WTC11 (cell line): ENCODE measurements around the gene RCC2. TPM values are rescaled to one million over a fixed set of nuclear protein-coding genes. Genes with fewer than 3 reads are reported as not detected.

Experiments used
- ATAC-seq: fragments of 200-7000 bp; cut with Tn5 transposase; 2 replicates; pipeline ENCODE4 v1.10.0; 2021; ENCODE audit warnings: mild to moderate bottlenecking, moderate library complexity
- CTCF ChIA-PET: fragments of 300-600 bp; sonication (Branson Sonifier 250); formaldehyde crosslinking; loops from one replicate; lab custom pipeline; 2021; ENCODE audit warnings: antibody characterized with exemption; lab: Charles Lee
- POLR2A ChIA-PET: fragments of 350-600 bp; sonication (Branson Sonifier 250); formaldehyde crosslinking; loops from one replicate; lab custom pipeline; 2021; ENCODE audit warnings: antibody characterized with exemption; lab: Charles Lee
- DNase-seq: peaks from one replicate; pipeline ENCODE4 v3.0.0; 2021; ENCODE audit warnings: low spot score
- H3K27ac Mint-ChIP-seq: 2 replicates; pipeline ENCODE4 v1.8.0; 2021; ENCODE audit warnings: mixed read lengths
- H3K27me3 Mint-ChIP-seq: 2 replicates; pipeline ENCODE4 v1.8.0; 2021; ENCODE audit warnings: low read depth, mild to moderate bottlenecking, moderate library complexity, mixed read lengths
- H3K36me3 Mint-ChIP-seq: 2 replicates; pipeline ENCODE4 v1.8.0; 2021; ENCODE audit warnings: mixed read lengths
- H3K4me1 Mint-ChIP-seq: 2 replicates; pipeline ENCODE4 v1.8.0; 2022; ENCODE audit warnings: mixed read lengths
- H3K4me3 Mint-ChIP-seq: 2 replicates; pipeline ENCODE4 v1.8.0; 2021; ENCODE audit warnings: mild to moderate bottlenecking, moderate library complexity, mixed read lengths
- H3K9me3 Mint-ChIP-seq: 2 replicates; pipeline ENCODE4 v1.8.0; 2021; ENCODE audit warnings: mixed read lengths
- ATF1 ChIP-seq: sonication (generic); formaldehyde crosslinking; IDR thresholded peaks from 2 replicates; pipeline ENCODE4 v1.8.1; 2023; ENCODE audit warnings: mild to moderate bottlenecking, moderate library complexity, missing genetic modification reagents
- CBFB ChIP-seq: sonication (generic); formaldehyde crosslinking; IDR thresholded peaks from 2 replicates; pipeline ENCODE4 v1.8.1; 2022; ENCODE audit warnings: mild to moderate bottlenecking, low read depth, missing genetic modification reagents
- EMX1 ChIP-seq: fragments of 250-450 bp; sonication (Bioruptor Pico); IDR thresholded peaks from 2 replicates; pipeline ENCODE4 v1.8.0; 2021; ENCODE audit warnings: mild to moderate bottlenecking
- FOXP1 ChIP-seq: sonication (generic); formaldehyde crosslinking; IDR thresholded peaks from 2 replicates; pipeline ENCODE4 v1.8.0; 2022; ENCODE audit warnings: missing genetic modification reagents, mild to moderate bottlenecking, moderate library complexity, borderline replicate concordance
- GABPB1 ChIP-seq: sonication (generic); formaldehyde crosslinking; IDR thresholded peaks from 2 replicates; pipeline ENCODE4 v1.8.1; 2023; ENCODE audit warnings: mild to moderate bottlenecking, missing genetic modification reagents
- IRF2 ChIP-seq: sonication (generic); formaldehyde crosslinking; IDR thresholded peaks from 2 replicates; pipeline ENCODE4 v1.8.0; 2022; ENCODE audit warnings: low read depth, missing genetic modification reagents, borderline replicate concordance
- KAT7 ChIP-seq: sonication (generic); formaldehyde crosslinking; IDR thresholded peaks from 2 replicates; pipeline ENCODE4 v1.8.1; 2023; ENCODE audit warnings: missing genetic modification reagents, mild to moderate bottlenecking, borderline replicate concordance
- NFATC4 ChIP-seq: fragments of 250-450 bp; sonication (Bioruptor Pico); IDR thresholded peaks from 2 replicates; pipeline ENCODE4 v1.9.0; 2021; ENCODE audit warnings: mild to moderate bottlenecking
- NFE2L1 ChIP-seq: sonication (generic); formaldehyde crosslinking; IDR thresholded peaks from 2 replicates; pipeline ENCODE4 v1.8.1; 2023; ENCODE audit warnings: missing genetic modification reagents
- NR3C1 ChIP-seq: sonication (generic); formaldehyde crosslinking; conservative IDR thresholded peaks from 2 replicates; pipeline ENCODE4 v1.8.1; 2023; ENCODE audit warnings: low read depth, mild to moderate bottlenecking, missing genetic modification reagents
- SOX15 ChIP-seq: fragments of 250-450 bp; sonication (Bioruptor Pico); IDR thresholded peaks from 2 replicates; pipeline ENCODE4 v1.9.0; 2021; ENCODE audit warnings: mild to moderate bottlenecking
- TEAD1 ChIP-seq: sonication (generic); formaldehyde crosslinking; IDR thresholded peaks from 2 replicates; pipeline ENCODE4 v1.8.0; 2022; ENCODE audit warnings: mild to moderate bottlenecking, missing genetic modification reagents
- ZBTB21 ChIP-seq: sonication (generic); formaldehyde crosslinking; IDR thresholded peaks from 2 replicates; pipeline ENCODE4 v1.8.1; 2023; ENCODE audit warnings: mild to moderate bottlenecking, missing genetic modification reagents, borderline replicate concordance
- ZNF121 ChIP-seq: sonication (generic); formaldehyde crosslinking; IDR thresholded peaks from 2 replicates; pipeline ENCODE4 v1.8.0; 2023; ENCODE audit warnings: missing genetic modification reagents
- ZNF219 ChIP-seq: sonication (generic); formaldehyde crosslinking; IDR thresholded peaks from 2 replicates; pipeline ENCODE4 v1.8.0; 2023; ENCODE audit warnings: missing genetic modification reagents, mild to moderate bottlenecking, borderline replicate concordance
- ZNF317 ChIP-seq: sonication (generic); formaldehyde crosslinking; IDR thresholded peaks from 2 replicates; pipeline ENCODE4 v1.8.1; 2023; ENCODE audit warnings: low read depth, mild to moderate bottlenecking, moderate library complexity, missing genetic modification reagents, borderline replicate concordance
- ZNF416 ChIP-seq: fragments of 250-450 bp; sonication (Bioruptor Pico); IDR thresholded peaks from 2 replicates; pipeline ENCODE4 v1.9.0; 2021; ENCODE audit warnings: mild to moderate bottlenecking, inconsistent platforms
- total RNA-seq: library from RNA; stranded (reverse); gene quantifications from 3 replicates; pipeline ENCODE4 v1.2.3, GENCODE V29; 2021
- TF ChIP-seq, protein P1 (sequence below): sonication (generic); formaldehyde crosslinking; IDR thresholded peaks from 2 replicates; pipeline ENCODE4 v1.8.0; 2022; ENCODE audit warnings: mild to moderate bottlenecking, missing genetic modification reagents
- TF ChIP-seq, protein P2 (sequence below): fragments of 250-450 bp; sonication (Bioruptor Pico); IDR thresholded peaks from 2 replicates; pipeline ENCODE4 v1.9.0; 2021; ENCODE audit warnings: mild to moderate bottlenecking
- TF ChIP-seq, protein P3 (sequence below): sonication (generic); formaldehyde crosslinking; IDR thresholded peaks from 2 replicates; pipeline ENCODE4 v1.8.0; 2022; ENCODE audit warnings: missing genetic modification reagents
- TF ChIP-seq, protein P4 (sequence below): fragments of 250-450 bp; sonication (Bioruptor Pico); IDR thresholded peaks from 2 replicates; pipeline ENCODE4 v1.9.0; 2021; ENCODE audit warnings: moderate library complexity, mild to moderate bottlenecking, inconsistent platforms, borderline replicate concordance
- TF ChIP-seq, protein P5 (sequence below): fragments of 250-450 bp; sonication (Bioruptor Pico); conservative IDR thresholded peaks from 2 replicates; pipeline ENCODE4 v1.9.0; 2021; ENCODE audit warnings: mild to moderate bottlenecking
- TF ChIP-seq, protein P6 (sequence below): sonication (generic); formaldehyde crosslinking; IDR thresholded peaks from 2 replicates; pipeline ENCODE4 v1.8.1; 2022; ENCODE audit warnings: low read depth, mild to moderate bottlenecking, moderate library complexity, missing genetic modification reagents, borderline replicate concordance

RCC2 gene
- total RNA-seq, 1 experiment from 2014 or later, result 377 TPM

DNA sequence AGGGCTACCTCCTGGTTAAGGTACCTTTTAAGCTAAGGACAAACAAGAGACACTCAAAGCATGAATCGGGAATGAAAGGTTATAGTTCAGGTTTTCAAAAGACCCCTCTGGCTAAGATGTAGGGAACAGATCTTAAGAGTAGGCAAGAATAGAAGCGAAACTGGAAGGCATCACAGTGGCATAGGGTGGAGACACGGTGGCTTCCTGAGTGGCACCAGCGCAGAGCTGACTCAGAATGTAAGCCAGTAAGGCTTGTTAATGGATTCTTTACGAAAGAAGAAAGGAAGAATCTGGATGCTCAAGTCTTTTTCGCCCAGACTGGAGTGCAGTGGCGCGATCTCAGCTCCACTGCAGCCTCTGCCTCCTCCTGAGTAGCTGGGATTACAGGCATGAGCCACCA is 46.2 kb downstream of the RCC2 start:
- TF ChIP-seq, protein P1, sequence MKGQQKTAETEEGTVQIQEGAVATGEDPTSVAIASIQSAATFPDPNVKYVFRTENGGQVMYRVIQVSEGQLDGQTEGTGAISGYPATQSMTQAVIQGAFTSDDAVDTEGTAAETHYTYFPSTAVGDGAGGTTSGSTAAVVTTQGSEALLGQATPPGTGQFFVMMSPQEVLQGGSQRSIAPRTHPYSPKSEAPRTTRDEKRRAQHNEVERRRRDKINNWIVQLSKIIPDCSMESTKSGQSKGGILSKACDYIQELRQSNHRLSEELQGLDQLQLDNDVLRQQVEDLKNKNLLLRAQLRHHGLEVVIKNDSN (CRISPR knock-in tag), result no peak
- TF ChIP-seq CBFB (CRISPR knock-in tag) (no peak), GABPB1 (CRISPR knock-in tag) (no peak)
- TF ChIP-seq, protein P2, sequence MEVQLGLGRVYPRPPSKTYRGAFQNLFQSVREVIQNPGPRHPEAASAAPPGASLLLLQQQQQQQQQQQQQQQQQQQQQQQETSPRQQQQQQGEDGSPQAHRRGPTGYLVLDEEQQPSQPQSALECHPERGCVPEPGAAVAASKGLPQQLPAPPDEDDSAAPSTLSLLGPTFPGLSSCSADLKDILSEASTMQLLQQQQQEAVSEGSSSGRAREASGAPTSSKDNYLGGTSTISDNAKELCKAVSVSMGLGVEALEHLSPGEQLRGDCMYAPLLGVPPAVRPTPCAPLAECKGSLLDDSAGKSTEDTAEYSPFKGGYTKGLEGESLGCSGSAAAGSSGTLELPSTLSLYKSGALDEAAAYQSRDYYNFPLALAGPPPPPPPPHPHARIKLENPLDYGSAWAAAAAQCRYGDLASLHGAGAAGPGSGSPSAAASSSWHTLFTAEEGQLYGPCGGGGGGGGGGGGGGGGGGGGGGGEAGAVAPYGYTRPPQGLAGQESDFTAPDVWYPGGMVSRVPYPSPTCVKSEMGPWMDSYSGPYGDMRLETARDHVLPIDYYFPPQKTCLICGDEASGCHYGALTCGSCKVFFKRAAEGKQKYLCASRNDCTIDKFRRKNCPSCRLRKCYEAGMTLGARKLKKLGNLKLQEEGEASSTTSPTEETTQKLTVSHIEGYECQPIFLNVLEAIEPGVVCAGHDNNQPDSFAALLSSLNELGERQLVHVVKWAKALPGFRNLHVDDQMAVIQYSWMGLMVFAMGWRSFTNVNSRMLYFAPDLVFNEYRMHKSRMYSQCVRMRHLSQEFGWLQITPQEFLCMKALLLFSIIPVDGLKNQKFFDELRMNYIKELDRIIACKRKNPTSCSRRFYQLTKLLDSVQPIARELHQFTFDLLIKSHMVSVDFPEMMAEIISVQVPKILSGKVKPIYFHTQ, result no peak
- TF ChIP-seq, protein P3, sequence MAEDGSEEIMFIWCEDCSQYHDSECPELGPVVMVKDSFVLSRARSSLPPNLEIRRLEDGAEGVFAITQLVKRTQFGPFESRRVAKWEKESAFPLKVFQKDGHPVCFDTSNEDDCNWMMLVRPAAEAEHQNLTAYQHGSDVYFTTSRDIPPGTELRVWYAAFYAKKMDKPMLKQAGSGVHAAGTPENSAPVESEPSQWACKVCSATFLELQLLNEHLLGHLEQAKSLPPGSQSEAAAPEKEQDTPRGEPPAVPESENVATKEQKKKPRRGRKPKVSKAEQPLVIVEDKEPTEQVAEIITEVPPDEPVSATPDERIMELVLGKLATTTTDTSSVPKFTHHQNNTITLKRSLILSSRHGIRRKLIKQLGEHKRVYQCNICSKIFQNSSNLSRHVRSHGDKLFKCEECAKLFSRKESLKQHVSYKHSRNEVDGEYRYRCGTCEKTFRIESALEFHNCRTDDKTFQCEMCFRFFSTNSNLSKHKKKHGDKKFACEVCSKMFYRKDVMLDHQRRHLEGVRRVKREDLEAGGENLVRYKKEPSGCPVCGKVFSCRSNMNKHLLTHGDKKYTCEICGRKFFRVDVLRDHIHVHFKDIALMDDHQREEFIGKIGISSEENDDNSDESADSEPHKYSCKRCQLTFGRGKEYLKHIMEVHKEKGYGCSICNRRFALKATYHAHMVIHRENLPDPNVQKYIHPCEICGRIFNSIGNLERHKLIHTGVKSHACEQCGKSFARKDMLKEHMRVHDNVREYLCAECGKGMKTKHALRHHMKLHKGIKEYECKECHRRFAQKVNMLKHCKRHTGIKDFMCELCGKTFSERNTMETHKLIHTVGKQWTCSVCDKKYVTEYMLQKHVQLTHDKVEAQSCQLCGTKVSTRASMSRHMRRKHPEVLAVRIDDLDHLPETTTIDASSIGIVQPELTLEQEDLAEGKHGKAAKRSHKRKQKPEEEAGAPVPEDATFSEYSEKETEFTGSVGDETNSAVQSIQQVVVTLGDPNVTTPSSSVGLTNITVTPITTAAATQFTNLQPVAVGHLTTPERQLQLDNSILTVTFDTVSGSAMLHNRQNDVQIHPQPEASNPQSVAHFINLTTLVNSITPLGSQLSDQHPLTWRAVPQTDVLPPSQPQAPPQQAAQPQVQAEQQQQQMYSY, result no peak
- Mint-ChIP-seq H3K27ac (no peak overlapping the region), H3K36me3 (no peaks in the 10 kb centered on the region), H3K27me3 (no peaks in the 10 kb centered on the region), H3K9me3 (no peaks in the 10 kb centered on the region), H3K4me3 (no peak overlapping the region), H3K4me1 (no peaks in the 10 kb centered on the region)
- ChIA-PET POLR2A (interaction anchor here (0.5 kb wide), 1 partner anchor 42 kb away, joined by 3 read pairs; no protein-coding TSS in a partner anchor), CTCF (no interaction called here)
- ATAC-seq, result no peak
- no peak for DNase-seq

DNA sequence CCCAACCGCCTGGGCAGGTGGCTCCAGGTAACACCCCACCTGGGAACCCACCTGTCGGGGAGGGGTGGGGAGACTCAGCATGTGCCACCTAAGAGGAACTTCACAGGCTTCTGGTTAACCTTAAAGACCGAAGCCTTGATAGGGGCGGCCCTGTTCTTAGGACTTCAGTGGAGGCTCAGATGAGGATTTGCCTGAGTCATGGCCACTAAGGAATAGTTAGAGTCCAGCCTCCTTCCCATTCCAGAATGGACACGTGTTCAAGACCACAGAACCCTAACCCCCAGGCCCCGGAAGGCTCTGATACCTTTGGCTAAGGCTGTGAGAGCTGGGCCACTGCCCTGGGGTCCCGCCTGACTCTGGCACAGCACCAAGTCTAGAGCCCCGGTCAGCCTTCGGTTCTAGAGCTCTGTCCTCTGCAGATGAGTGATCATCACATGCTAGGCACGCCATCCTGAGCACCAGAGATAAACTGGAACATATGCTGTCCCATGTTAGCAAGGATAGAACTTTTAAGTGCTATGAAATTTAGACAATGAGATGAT is 47.2 kb downstream of the RCC2 start:
- DNase-seq (no peak), ATAC-seq (no peak)
- ChIA-PET POLR2A (no interaction called here), CTCF (interaction anchor here (1.1 to 1.6 kb wide), 2 partner anchors 13 to 147 kb away, joined by 3 to 5 read pairs; no protein-coding TSS in a partner anchor)
- Mint-ChIP-seq H3K27me3 (no peaks in the 10 kb centered on the region), H3K27ac (no peak overlapping the region), H3K36me3 (no peaks in the 10 kb centered on the region), H3K9me3 (no peaks in the 10 kb centered on the region), H3K4me1 (no peaks in the 10 kb centered on the region), H3K4me3 (no peak overlapping the region)
- TF ChIP-seq, protein P4, sequence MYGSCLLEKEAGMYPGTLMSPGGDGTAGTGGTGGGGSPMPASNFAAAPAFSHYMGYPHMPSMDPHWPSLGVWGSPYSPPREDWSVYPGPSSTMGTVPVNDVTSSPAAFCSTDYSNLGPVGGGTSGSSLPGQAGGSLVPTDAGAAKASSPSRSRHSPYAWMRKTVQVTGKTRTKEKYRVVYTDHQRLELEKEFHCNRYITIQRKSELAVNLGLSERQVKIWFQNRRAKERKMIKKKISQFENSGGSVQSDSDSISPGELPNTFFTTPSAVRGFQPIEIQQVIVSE (CRISPR knock-in tag), result no peak
- TF ChIP-seq TEAD1 (no peak), ZBTB21 (CRISPR knock-in tag) (no peak), ZNF317 (CRISPR knock-in tag) (no peak), NFE2L1 (no peak), EMX1 (CRISPR knock-in tag) (no peak), FOXP1 (CRISPR knock-in tag) (no peak), ZNF121 (CRISPR knock-in tag) (no peak), ZNF416 (CRISPR knock-in tag) (no peak), IRF2 (no peak), ZNF219 (no peak), ATF1 (CRISPR knock-in tag) (no peak), NR3C1 (CRISPR knock-in tag) (no peak), KAT7 (no peak), SOX15 (CRISPR knock-in tag) (no peak), NFATC4 (CRISPR knock-in tag) (no peak)
- TF ChIP-seq, protein P5, sequence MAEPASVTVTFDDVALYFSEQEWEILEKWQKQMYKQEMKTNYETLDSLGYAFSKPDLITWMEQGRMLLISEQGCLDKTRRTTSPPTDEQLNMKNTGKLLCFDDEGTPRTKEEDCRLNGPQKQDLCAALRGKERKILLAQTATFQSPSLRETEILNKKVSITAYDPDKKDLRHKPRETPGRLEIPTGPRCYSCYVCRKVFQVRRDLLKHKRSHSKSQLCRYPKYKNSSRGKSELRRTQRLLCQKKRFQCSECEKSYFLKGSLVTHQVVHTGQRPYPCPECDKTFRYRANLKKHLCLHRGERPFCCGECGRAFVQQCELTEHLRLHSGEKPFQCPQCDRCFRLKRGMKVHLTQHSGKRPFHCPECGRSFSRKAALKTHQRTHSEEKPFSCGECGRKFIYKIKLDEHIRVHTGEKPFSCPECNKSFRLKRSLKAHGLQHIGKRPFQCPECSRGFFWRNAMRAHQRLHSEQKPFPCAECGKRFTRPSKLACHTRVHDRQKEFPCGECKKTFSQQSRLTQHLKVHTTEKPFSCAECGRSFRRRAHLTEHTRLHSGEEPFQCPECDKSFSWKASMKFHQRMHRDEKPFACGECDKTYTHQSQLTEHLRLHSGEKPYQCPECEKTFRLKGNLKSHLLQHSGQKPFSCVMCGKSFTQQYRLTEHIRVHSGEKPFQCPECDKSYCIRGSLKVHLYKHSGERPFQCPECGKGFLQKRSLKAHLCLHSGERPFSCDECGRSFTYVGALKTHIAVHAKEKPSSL (CRISPR knock-in tag), result no peak
- TF ChIP-seq, protein P6, sequence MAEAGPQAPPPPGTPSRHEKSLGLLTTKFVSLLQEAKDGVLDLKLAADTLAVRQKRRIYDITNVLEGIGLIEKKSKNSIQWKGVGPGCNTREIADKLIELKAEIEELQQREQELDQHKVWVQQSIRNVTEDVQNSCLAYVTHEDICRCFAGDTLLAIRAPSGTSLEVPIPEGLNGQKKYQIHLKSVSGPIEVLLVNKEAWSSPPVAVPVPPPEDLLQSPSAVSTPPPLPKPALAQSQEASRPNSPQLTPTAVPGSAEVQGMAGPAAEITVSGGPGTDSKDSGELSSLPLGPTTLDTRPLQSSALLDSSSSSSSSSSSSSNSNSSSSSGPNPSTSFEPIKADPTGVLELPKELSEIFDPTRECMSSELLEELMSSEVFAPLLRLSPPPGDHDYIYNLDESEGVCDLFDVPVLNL (CRISPR knock-in tag), result no peak
